KG1 (cell line): Measurements from ENCODE around the gene ABLIM2.

Experiments used
- DNase-seq: peaks from one replicate; lab custom pipeline; 2025; lab: John Stamatoyannopoulos, UW

The ABLIM2 gene

DNA sequence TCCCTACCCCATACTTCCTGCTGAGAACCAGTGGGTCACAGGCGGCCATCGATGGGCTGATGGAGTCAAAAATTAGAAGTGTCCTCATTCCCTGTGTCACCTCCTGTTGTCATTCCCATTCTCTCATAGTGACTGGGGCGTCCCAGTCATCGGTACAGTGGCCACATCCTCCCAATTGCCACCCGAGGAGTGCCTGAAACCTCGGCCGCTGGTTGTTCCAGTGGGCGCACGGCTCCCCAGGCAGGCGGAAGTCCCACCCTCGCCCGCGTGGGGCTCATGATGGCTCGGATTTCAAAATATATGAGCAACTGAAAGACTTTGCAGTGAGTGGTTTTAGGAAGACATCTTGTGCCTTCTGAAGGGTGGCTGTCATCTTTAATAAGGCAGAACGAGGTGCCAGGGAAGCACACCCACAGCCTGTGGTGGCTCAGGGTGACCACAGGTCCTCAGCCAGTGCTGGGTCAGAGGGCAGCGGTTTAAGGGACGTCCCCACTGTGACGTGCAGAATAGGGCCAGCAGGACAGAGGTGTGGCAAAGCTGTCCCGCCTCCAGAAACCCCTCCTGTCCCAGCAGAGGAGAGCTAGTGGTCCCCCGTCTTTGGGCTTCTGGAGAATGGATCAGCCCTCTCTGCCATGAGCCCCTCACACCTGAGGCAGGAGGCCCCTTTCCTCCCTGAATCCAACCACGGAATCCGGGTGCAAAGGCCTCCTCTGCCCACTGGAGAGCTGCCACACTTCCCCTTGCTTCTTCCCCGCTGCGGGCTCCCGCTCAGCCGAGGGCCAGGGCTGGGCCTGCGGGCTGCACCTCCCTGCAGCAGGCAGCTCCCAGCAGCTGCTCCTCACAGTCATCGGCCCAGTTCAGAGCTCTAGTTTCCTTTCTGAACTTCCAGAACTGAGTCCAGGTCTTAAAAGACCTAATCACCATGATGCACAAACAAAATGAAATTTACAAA is 90.4 kb downstream of the ABLIM2 start:
- DNase-seq, result no peak

DNA sequence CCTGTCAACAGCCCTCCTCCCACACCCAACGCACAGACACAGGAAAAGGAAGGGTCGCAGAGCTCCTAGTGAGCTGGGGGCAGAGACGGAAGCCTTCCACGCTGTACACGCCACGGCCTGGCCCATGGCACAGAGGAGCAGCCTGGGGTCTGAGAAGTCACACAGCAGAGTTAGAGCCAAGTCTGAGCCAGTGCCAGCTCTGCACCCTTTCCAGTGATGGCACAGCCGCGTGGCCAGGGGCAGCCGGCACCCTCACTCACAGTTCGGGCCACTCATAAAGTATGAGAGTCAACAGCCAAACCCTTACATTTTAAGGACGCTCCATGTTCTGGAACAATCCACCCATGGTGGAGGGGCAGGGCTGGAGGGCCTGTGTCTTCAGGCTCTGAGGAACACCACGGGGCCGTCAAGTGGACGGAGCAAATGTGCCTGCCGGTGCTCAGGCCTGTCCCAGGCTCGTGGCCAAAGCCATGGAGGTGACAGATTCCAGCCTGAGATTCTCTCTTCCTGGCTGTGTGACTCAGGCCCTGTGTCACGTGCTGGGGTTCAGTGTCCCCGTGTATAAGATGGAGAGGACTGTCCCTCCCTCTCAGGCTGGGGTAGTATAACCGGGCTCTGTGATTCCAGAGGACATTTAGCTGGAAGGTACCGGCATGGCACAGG is 91.2 kb downstream of the ABLIM2 start:
- no peak for DNase-seq

- no peak for DNase-seq
These were observed 92.2 kb downstream of the ABLIM2 start for GRCh38 chr4:8066336-8066931.

DNA sequence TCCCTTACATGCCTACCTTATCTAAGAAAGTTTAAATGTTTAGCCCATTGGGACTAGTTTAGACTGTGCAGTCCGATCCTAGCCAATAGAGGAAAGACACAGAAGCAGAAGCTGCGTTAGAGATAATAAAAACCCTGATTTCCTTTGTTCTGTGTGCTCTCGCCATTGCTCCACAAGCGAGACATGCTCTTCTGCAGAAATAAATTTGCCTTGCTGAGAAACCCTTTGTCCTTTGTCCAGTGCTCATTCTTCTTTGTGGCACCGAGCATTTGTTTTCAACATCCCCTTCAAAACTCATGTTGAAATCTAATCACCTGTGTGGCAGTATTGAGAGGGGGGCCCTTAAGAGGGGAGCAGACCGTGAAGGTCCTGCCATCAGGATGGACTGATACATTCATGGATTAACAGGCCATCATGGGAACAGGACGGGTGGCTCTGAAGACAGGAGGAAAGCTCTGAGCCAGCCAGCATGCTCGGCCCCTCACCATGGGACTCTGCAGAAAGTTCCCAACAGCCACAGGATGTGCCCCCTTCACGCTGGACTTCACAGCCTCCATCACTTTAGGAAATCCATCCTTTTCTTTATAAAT is 94.5 kb downstream of the ABLIM2 start:
- DNase-seq, result no peak

- DNase-seq, result no peak
These were observed 97.0 kb downstream of the ABLIM2 start for GRCh38 chr4:8061573-8061972.

DNA sequence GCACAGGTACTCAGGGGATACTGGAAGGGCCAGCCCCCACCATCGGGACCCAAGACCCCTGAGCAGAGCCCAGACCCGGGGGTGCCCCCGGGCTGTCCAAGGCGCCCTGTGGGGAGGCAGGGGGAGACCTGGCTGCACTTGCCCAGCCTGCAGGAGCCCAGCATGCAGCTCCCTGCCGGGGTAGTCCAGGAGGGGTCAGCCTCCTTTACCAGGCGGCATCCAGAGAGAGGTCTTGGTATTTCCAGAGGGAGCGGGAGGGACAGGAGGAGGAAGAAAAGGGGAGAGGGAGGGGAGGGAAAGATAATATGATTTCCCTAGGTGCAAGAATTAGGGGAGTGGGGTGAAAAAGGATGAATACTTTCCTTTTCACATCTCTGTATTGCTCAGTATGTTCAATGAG is 97.5 kb downstream of the ABLIM2 start:
- no peak for DNase-seq

DNA sequence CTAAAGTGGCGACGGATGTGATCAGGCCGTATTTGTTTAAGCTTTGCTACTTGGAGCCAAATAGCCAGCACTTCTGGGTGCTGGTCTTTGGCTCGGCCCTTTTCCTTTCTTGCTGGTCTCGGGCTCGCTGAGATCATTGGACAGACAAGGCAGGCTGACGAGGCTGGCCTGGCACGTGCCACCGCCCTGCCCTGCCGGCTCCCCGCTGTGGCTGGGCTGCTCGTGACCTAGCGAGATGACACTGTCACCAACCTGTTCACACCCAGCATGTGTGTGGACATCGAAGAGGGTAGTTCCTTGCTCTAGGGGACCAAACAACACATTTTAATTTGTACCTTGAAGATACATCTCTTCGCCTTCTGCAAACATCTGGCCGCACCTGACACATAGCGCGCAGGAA is 98.0 kb downstream of the ABLIM2 start:
- no peak for DNase-seq

DNA sequence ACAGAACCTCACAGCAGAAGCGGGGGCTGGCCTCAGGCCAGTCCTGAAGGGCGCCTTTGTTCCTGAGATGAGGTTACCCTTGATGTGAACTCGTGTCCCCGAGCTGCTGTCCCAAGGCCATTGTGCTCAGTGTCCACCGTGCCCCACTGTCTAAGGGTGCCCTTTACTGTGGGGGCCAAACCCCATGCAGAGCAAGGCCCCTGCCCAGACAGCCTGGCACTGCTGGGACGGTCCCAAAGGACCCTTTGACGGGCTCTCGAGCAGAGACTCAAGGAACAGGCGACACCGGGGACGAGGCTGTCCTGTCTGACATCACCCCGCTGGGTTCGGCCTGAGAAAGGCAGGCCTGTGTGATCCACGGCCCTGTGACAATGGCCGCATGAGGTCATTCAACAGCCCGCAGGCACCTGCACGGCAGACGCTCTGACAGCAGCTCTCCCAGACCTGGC is 100.6 kb downstream of the ABLIM2 start:
- DNase-seq, result no peak

GRCh38 chr4:8055206-8055605 is 103.4 kb downstream of the ABLIM2 start:
- no peak for DNase-seq

DNA sequence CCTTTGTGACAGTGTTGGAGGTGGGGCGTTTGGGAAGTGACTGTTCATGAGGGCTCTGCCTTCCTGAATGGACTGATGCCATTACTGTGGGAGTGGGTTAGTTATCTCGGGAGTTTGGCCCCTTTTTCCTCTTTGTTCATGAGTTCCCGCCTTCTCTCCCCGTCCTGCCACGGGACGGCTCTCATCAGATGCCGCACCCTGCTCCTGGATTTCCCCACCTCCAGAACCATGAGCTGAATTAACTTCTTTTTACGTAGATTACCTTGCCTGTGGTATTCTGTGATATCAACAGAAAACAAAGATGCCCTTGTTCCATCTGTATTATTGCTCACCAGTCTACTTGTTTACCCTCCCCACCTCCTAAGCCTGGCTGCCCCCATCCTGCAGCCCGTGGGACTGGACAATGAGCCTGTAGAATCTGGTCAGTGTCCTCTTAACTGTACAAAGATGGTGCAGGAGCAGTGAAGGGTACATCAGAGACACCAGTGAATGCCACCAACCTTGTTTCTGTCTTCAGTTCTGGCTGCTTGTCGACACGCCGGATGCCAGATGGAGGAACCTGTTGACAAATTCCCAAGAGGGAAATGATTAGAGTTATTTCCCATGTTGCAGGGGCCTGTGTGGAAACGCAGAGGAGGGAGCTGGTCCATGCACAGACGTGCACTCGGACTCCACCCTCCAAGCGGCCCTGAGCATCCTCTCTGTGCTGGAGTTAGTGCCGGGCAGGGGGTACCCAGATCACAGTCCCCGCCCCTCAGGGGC is 104.7 kb downstream of the ABLIM2 start:
- DNase-seq, result no peak

GRCh38 chr4:8052160-8052691 is 106.4 kb downstream of the ABLIM2 start:
- DNase-seq, result no peak

- no peak for DNase-seq
These were observed 107.0 kb downstream of the ABLIM2 start for GRCh38 chr4:8051644-8052043.

DNA sequence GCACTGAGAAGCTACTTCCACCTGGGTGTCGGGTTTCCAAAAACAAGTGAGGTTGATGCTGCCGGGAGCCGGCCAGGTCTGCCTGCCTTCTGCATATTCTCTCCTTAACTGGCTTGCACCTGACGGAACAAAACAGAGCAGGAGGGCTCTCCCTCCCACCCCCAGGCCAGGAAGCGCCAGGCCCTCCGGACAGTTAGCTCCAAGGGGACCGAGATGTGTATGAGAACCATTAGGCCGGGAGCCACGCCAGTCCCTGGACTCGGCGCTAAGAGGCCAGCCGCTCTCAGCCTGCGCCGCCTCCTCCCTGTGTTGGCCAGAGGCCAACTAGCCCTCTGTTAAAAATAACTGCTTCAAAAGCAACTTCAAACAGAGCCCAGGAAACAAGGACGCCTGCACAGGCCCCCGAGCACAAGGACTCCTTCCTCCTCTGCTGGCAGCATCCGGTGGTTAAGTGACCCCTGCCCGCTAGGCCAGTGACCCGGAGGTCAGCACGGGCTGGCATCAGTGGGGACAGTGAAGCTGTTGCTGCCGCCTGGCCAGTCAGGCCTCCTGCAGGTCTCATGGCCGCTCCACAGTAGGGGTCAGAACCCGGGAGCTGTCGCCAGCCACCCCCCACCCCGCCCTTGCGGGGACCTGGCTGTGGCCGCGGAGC is 107.9 kb downstream of the ABLIM2 start:
- no peak for DNase-seq

DNA sequence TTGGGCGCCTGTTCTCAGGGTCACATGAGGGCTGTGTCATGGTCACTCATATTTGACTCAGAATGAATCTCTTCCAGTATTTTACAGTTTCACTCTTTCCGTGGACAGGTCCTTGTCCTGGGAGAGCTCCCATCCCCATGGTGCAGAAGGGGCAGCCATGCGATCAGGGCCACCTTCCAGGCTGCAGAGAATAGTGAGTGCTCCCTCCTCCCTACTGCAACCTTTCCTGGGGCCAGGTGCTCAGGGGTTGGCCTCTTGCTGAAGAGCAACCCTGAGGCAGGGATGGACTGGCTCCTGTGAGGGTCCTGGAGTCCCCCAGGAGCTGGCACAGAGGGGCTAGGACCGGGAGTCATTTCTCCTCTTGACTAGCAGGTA is 108.4 kb downstream of the ABLIM2 start:
- DNase-seq, result no peak

GRCh38 chr4:8048856-8049676 is 109.5 kb downstream of the ABLIM2 start:
- no peak for DNase-seq

- DNase-seq, result no peak
These were observed 110.6 kb downstream of the ABLIM2 start for GRCh38 chr4:8047837-8048678.

GRCh38 chr4:8046925-8047541 is 111.6 kb downstream of the ABLIM2 start:
- no peak for DNase-seq

DNA sequence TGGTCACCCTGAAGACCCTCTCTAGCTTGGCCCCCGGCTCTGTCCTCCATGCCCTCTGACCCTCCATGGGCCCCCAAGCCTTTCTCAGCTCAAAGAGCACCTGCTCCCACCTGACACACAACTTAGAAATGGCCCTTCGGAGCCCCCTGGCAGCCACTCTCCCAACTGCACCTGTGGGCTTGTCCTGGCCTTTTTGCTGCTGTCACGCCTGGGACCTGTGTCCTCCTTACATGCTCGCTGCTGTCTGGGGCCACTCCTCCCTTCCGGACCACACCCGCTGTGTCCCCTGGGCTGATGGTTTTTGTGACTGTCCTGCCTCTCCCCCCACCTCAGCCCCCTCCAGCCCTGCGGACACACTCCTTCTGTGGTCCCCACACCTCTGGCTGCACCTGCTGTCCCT is 112.7 kb downstream of the ABLIM2 start:
- no peak for DNase-seq

DNA sequence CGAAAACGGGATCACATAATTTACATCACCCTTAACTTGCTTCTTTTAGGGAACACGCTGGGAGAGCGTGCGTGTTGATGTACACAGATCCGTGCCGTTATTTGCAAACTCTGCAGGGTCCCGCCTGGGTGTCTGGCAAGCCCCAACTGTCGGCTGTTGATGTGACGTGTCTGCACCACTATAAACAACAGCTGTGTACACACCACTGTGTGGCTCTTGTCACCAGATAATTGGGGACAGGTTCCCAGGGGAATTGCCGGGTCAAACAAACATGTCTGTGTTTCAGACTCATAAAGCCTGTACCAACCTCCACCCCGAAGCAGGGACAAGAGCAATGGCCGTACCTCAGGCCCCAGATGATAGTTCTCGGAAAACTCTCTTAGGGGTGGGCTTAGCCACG is 113.9 kb downstream of the ABLIM2 start:
- no peak for DNase-seq
